HCT116 (cell line): ENCODE results near the gene POC1B. TPM values are rescaled to one million over a fixed set of nuclear protein-coding genes. Genes with fewer than 3 reads are reported as not detected.

Experiments
- ATAC-seq: fragments of 200-7000 bp; cut with Tn5 transposase; 2 replicates; pipeline ENCODE4 v1.9.1; 2020; ENCODE audit warnings: mild to moderate bottlenecking, moderate library complexity
- BruUV-seq: library from RNA; stranded (reverse); fragments of 400-500 nt; replicated peaks from 2 replicates; lab custom pipeline; 2021; lab: Mats Ljungman, UMichigan
- CTCF ChIA-PET: fragments of 300-600 bp; sonication (Branson Sonifier 250); formaldehyde crosslinking; loops from one replicate; lab custom pipeline; 2021; ENCODE audit warnings: antibody characterized with exemption; lab: Charles Lee
- POLR2A ChIA-PET: fragments of 300-600, 350-600 bp; sonication (Branson Sonifier 250); formaldehyde crosslinking; loops from one replicate; lab custom pipeline; 2021; ENCODE audit warnings: antibody characterized with exemption; lab: Charles Lee
- RAD21 ChIA-PET, 2 experiments: fragments of 300-600 bp; sonication (Branson Sonifier 250); formaldehyde crosslinking; loops; one replicate each; lab custom pipeline; 2023; ENCODE audit warnings: low total read pairs in 2 of 2; ENCODE audit not compliant: uncharacterized antibody in 2 of 2, unreplicated experiment in 2 of 2, low non-redundant PET in 1 of 2; lab: Charles Lee
- DNase-seq: peaks from one replicate; pipeline ENCODE4 v3.0.0-alpha.2; 2010; ENCODE audit warnings: low read depth, low spot score
- H2AFZ ChIP-seq: fragments of 200-600 bp; shearing (Covaris generic), sonication (generic); 2 replicates; pipeline ENCODE4 v1.6.1; 2017; ENCODE audit warnings: low read depth, mixed run types, mixed read lengths, antibody characterized with exemption, low read length; ENCODE audit not compliant: poor library complexity, severe bottlenecking
- H3K27ac ChIP-seq: 2 replicates; pipeline ENCODE4 v1.5.1; 2012; ENCODE audit warnings: low read depth, low read length
- H3K27me3 ChIP-seq: fragments of 200-600 bp; sonication (generic); 2 replicates; pipeline ENCODE4 v1.6.1; 2016; ENCODE audit warnings: mixed run types, low read length, mixed read lengths; ENCODE audit not compliant: insufficient read depth
- H3K36me3 ChIP-seq, 2 experiments: fragments of 200-500 bp in 1 of 2; fragments of 200-600 bp in 1 of 2; sonication (Bioruptor generic) in 1 of 2; sonication (generic) in 1 of 2; 2 replicates each; pipeline versions ENCODE4 v1.5.1 to v1.6.1; 2014 to 2016; ENCODE audit warnings: low read length in 2 of 2, inconsistent platforms in 1 of 2, mixed read lengths in 1 of 2, mixed run types in 1 of 2; ENCODE audit not compliant: insufficient read depth in 2 of 2, control insufficient read depth in 1 of 2
- H3K4me1 ChIP-seq, 2 experiments: fragments of 200-600 bp in 1 of 2; sonication (generic) in 1 of 2; 2 replicates each; pipeline versions ENCODE4 v1.5.1 to v1.6.1; 2012 to 2017; ENCODE audit warnings: low read length in 2 of 2, inconsistent platforms in 1 of 2, mild to moderate bottlenecking in 1 of 2, mixed read lengths in 1 of 2, mixed run types in 1 of 2, moderate library complexity in 1 of 2; ENCODE audit not compliant: insufficient read depth in 2 of 2, control insufficient read depth in 1 of 2
- H3K4me2 ChIP-seq: fragments of 200-600 bp; sonication (generic); 2 replicates; pipeline ENCODE4 v1.6.1; 2017; ENCODE audit warnings: mixed run types, low read length, mixed read lengths
- H3K4me3 ChIP-seq, 2 experiments: fragments of 200-600 bp in 1 of 2; sonication (generic) in 1 of 2; replicated peaks in 1 of 2; 2 replicates each; pipeline ENCODE4 v1.5.1; 2011 to 2016; ENCODE audit warnings: low read length in 2 of 2, control low read depth in 1 of 2, low read depth in 1 of 2, mild to moderate bottlenecking in 1 of 2, mixed read lengths in 1 of 2, mixed run types in 1 of 2
- H3K79me2 ChIP-seq: fragments of 200-600 bp; sonication (generic); 2 replicates; pipeline ENCODE4 v1.6.1; 2017; ENCODE audit warnings: mild to moderate bottlenecking, mixed run types, low read length, moderate library complexity, mixed read lengths; ENCODE audit not compliant: insufficient read depth
- H3K9ac ChIP-seq: fragments of 200-600 bp; sonication (generic); 2 replicates; pipeline ENCODE4 v1.6.1; 2016; ENCODE audit warnings: low read length, mixed read lengths
- H3K9me2 ChIP-seq: fragments of 200-600 bp; sonication (generic), shearing (Covaris generic); 2 replicates; pipeline ENCODE4 v1.6.1; 2017; ENCODE audit warnings: mixed run types, mild to moderate bottlenecking, moderate library complexity; ENCODE audit not compliant: insufficient read depth
- H3K9me3 ChIP-seq, 2 experiments: fragments of 200-500 bp in 1 of 2; fragments of 200-600 bp in 1 of 2; sonication (Bioruptor generic) in 1 of 2; sonication (generic) in 1 of 2; 2 replicates each; pipeline ENCODE4 v1.6.1; 2014 to 2017; ENCODE audit warnings: low read length in 2 of 2, mixed read lengths in 2 of 2, inconsistent platforms in 1 of 2, low read depth in 1 of 2, mild to moderate bottlenecking in 1 of 2, mixed run types in 1 of 2, moderate library complexity in 1 of 2; ENCODE audit not compliant: control insufficient read depth in 1 of 2, insufficient read depth in 1 of 2
- H4K20me1 ChIP-seq: fragments of 200-600 bp; sonication (generic), shearing (Covaris generic); 2 replicates; pipeline ENCODE4 v1.6.1; 2017; ENCODE audit warnings: mixed run types, mild to moderate bottlenecking, moderate library complexity; ENCODE audit not compliant: insufficient read depth
- ATF3 ChIP-seq: IDR thresholded peaks from 2 replicates; pipeline ENCODE4 v1.6.1; 2012
- CEBPB ChIP-seq: IDR thresholded peaks from 2 replicates; pipeline ENCODE4 v1.6.1; 2012; ENCODE audit warnings: low read depth
- CTCF ChIP-seq, 3 experiments: fragments of 200-600 bp in 1 of 3; sonication (generic) in 1 of 3; IDR thresholded peaks in 2 of 3; conservative IDR thresholded peaks in 1 of 3; 2 replicates each; pipeline ENCODE4 v1.5.1; 2012 to 2017; ENCODE audit warnings: low read depth in 2 of 3, low read length in 2 of 3, antibody characterized with exemption in 1 of 3, borderline replicate concordance in 1 of 3, control low read depth in 1 of 3, mild to moderate bottlenecking in 1 of 3, mixed read lengths in 1 of 3, mixed run types in 1 of 3, moderate library complexity in 1 of 3; ENCODE audit not compliant: insufficient read depth in 1 of 3
- EGR1 ChIP-seq: IDR thresholded peaks from 2 replicates; pipeline ENCODE4 v1.6.1; 2012; ENCODE audit warnings: low read depth
- EZH2 ChIP-seq: fragments of 200-600 bp; sonication (generic); IDR thresholded peaks from 2 replicates; pipeline ENCODE4 v1.6.1; 2017; ENCODE audit warnings: antibody characterized with exemption, mixed run types
- EZH2phosphoT487 ChIP-seq: fragments of 200-600 bp; IDR thresholded peaks from 2 replicates; pipeline ENCODE4 v1.6.1; 2018; ENCODE audit warnings: antibody characterized with exemption, borderline replicate concordance
- MAX ChIP-seq: IDR thresholded peaks from 2 replicates; pipeline ENCODE4 v1.6.1; 2012
- RAD21 ChIP-seq: IDR thresholded peaks from 2 replicates; pipeline ENCODE4 v1.6.1; 2012; ENCODE audit warnings: low read depth, mild to moderate bottlenecking
- REST ChIP-seq: IDR thresholded peaks from 2 replicates; pipeline ENCODE4 v1.6.1; 2012; ENCODE audit warnings: low read depth
- SIN3A ChIP-seq: IDR thresholded peaks from 2 replicates; pipeline ENCODE4 v1.6.1; 2012; ENCODE audit warnings: low read depth
- SP1 ChIP-seq: IDR thresholded peaks from 2 replicates; pipeline ENCODE4 v1.6.1; 2012; ENCODE audit warnings: low read depth
- YY1 ChIP-seq: IDR thresholded peaks from 2 replicates; pipeline ENCODE4 v1.6.1; 2011; ENCODE audit warnings: low read length, low read depth, moderate library complexity, mild to moderate bottlenecking; ENCODE audit not compliant: insufficient replicate concordance; ENCODE audit errors: extremely low read depth
- ZBTB33 ChIP-seq: IDR thresholded peaks from 2 replicates; pipeline ENCODE4 v1.6.1; 2011; ENCODE audit warnings: mild to moderate bottlenecking, low read length, moderate library complexity; ENCODE audit not compliant: insufficient replicate concordance; ENCODE audit errors: extremely low read depth
- ZNF274 ChIP-seq: fragments of 200-500 bp; sonication (Bioruptor generic); IDR thresholded peaks from 2 replicates; pipeline ENCODE4 v1.6.1; 2014; ENCODE audit warnings: mild to moderate bottlenecking, low read depth, low read length, inconsistent platforms
- intact Hi-C: fragments of 100-400 bp; cut with micrococcal nuclease; formaldehyde crosslinking; loops from 2 replicates; pipeline ENCODE4 v1.10.0; 2022
- total RNA-seq: library from RNA; stranded (reverse); gene quantifications from one replicate; pipeline ENCODE4 v1.2.1, GENCODE V29; 2021; ENCODE audit not compliant: unreplicated experiment

Gene POC1B
- total RNA-seq, 1 experiment from 2014 or later: 14.3 TPM

- CTCF ChIA-PET: no interaction called here
- no peaks in the 10 kb centered on the region for H3K9me2 ChIP-seq
- no peak for DNase-seq
- BruUV-seq: no TSS peak
- TF ChIP-seq ATF3: no peak
- no peak for TF ChIP-seq CTCF (IDR thresholded peaks at IDR 0.05 in 2 of 3, conservative IDR thresholded peaks at IDR 0.05 in 1 of 3; ENCODE audit: borderline replicate concordance in 1 of 3, insufficient read depth in 1 of 3, low read depth in 2 of 3, low read length in 2 of 3)
- no peak for TF ChIP-seq YY1
- TF ChIP-seq ZNF274: no peak
- no peak for TF ChIP-seq RAD21
- no peak for TF ChIP-seq ZBTB33
- TF ChIP-seq EGR1: no peak
- no peak for TF ChIP-seq EZH2phosphoT487
- TF ChIP-seq EZH2: no peak
- TF ChIP-seq CEBPB: no peak
- TF ChIP-seq SIN3A: no peak
- no peak for TF ChIP-seq SP1
- TF ChIP-seq MAX: no peak
- no peak for TF ChIP-seq REST
- TF ChIP-seq, all 23 proteins: peak for 0
- Histone ChIP-seq H3K9me3 (no peaks in the 10 kb centered on the region), H3K4me1 (no peaks in the 10 kb centered on the region; a peak in 1 of 4 replicates), H3K36me3 (no peaks in the 10 kb centered on the region), H3K27ac (no peak overlapping the region), H3K9ac (no peak overlapping the region), H3K4me2 (no peak overlapping the region), H3K4me3 (no peak overlapping the region), H4K20me1 (no peaks in the 10 kb centered on the region), H2AFZ (no peak overlapping the region), H3K27me3 (no peaks in the 10 kb centered on the region), H3K79me2 (no peaks in the 10 kb centered on the region)
- intact Hi-C loops: loop anchor here (10.0 kb wide), 1 partner anchor 1468 kb away; no protein-coding TSS in a partner anchor
- no peak for ATAC-seq
- RAD21 ChIA-PET: no interaction called here
- POLR2A ChIA-PET: interaction anchor here (0.6 kb wide), 1 partner anchor 98 kb away, joined by 3 read pairs; no protein-coding TSS in a partner anchor
Measured at GRCh38 chr12:89476904-89477595, 48.8 kb downstream of the POC1B start.
